Karpas-422 (cell line): ENCODE data around the gene PTPN12. TPM values are rescaled to one million over a fixed set of nuclear protein-coding genes. Genes with fewer than 3 reads are reported as not detected.

ENCODE experiments used
- DNase-seq: peaks from one replicate; pipeline ENCODE4 v3.0.0-alpha.2; 2015
- H2AFZ ChIP-seq: fragments of 200-600 bp; sonication (generic); 2 replicates; pipeline ENCODE4 v1.6.1; 2014; ENCODE audit warnings: antibody characterized with exemption, low read length, mixed read lengths
- H3K27ac ChIP-seq: fragments of 200-600 bp; sonication (generic); 2 replicates; pipeline ENCODE4 v1.5.1; 2014; ENCODE audit warnings: mild to moderate bottlenecking, low read length, moderate library complexity
- H3K27me3 ChIP-seq: fragments of 200-600 bp; sonication (generic); 2 replicates; pipeline ENCODE4 v1.6.1; 2014; ENCODE audit warnings: low read length, mixed read lengths
- H3K36me3 ChIP-seq: fragments of 200-600 bp; sonication (generic); 2 replicates; pipeline ENCODE4 v1.6.1; 2014; ENCODE audit warnings: low read length, mixed read lengths; ENCODE audit not compliant: insufficient read depth
- H3K4me1 ChIP-seq: fragments of 200-600 bp; sonication (generic); 2 replicates; pipeline ENCODE4 v1.6.1; 2014; ENCODE audit warnings: mild to moderate bottlenecking, low read length, mixed read lengths
- H3K4me2 ChIP-seq: fragments of 200-600 bp; sonication (generic); 2 replicates; pipeline ENCODE4 v1.6.1; 2014; ENCODE audit warnings: low read length, low read depth, mild to moderate bottlenecking; ENCODE audit not compliant: poor library complexity, severe bottlenecking
- H3K4me3 ChIP-seq: fragments of 200-600 bp; sonication (generic); 2 replicates; pipeline ENCODE4 v1.5.1; 2014; ENCODE audit warnings: mild to moderate bottlenecking, antibody characterized with exemption, low read length, mixed read lengths
- H3K79me2 ChIP-seq: fragments of 200-600 bp; sonication (generic); 2 replicates; pipeline ENCODE4 v1.6.1; 2014; ENCODE audit warnings: mild to moderate bottlenecking, low read length, mixed read lengths
- H3K9ac ChIP-seq: fragments of 200-600 bp; sonication (generic); 2 replicates; pipeline ENCODE4 v1.6.0; 2014; ENCODE audit warnings: low read length
- H3K9me2 ChIP-seq: fragments of 200-600 bp; sonication (generic), shearing (Covaris generic); replicated peaks from 2 replicates; pipeline ENCODE4 v1.6.0; 2014; ENCODE audit warnings: mild to moderate bottlenecking, low read length, moderate library complexity; ENCODE audit not compliant: insufficient read depth
- H3K9me3 ChIP-seq: fragments of 300-700, 200-600 bp; sonication (generic); 2 replicates; pipeline ENCODE4 v1.6.1; 2014; ENCODE audit warnings: low read length, mixed read lengths
- H4K20me1 ChIP-seq: fragments of 200-600 bp; sonication (generic); 2 replicates; pipeline ENCODE4 v1.6.1; 2014; ENCODE audit warnings: mild to moderate bottlenecking, antibody characterized with exemption, low read length, low read depth; ENCODE audit not compliant: insufficient read depth
- total RNA-seq: library from RNA; depleted of rRNA; stranded (reverse); fragments of >200 nt; shearing (Covaris generic); gene quantifications from 2 replicates; pipeline ENCODE4 v1.2.3, GENCODE V29; 2014; ENCODE audit warnings: low replicate concordance; rRNA removed

Gene PTPN12
- total RNA-seq, 1 experiment from 2014 or later: 17.1 TPM

GRCh38 chr7:77687100-77687746, 150.1 kb downstream of the PTPN12 start:
- no peak overlapping the region for H2AFZ ChIP-seq
- no peak overlapping the region for H3K9ac ChIP-seq
- no peaks in the 10 kb centered on the region for H3K27me3 ChIP-seq
- H3K27ac ChIP-seq: no peak overlapping the region
- H3K4me3 ChIP-seq: no peak overlapping the region
- no peaks in the 10 kb centered on the region for H3K9me2 ChIP-seq
- H3K4me1 ChIP-seq: peaks cover 6% of the 10 kb centered on the region; the same call in 1 of the 2 replicates
- no peaks in the 10 kb centered on the region for H3K9me3 ChIP-seq
- no peak overlapping the region for H3K4me2 ChIP-seq
- H4K20me1 ChIP-seq: no peaks in the 10 kb centered on the region
- H3K79me2 ChIP-seq: peaks cover 68% of the 10 kb centered on the region
- peaks cover 7% of the 10 kb centered on the region; the same call in 1 of the 2 replicates for H3K36me3 ChIP-seq
- DNase-seq: no peak

GRCh38 chr7:77687747-77688144, 150.7 kb downstream of the PTPN12 start:
- H3K4me3 ChIP-seq: no peak overlapping the region
- H3K9ac ChIP-seq: no peak overlapping the region
- no peak overlapping the region for H3K4me2 ChIP-seq
- no peaks in the 10 kb centered on the region for H3K9me3 ChIP-seq
- H4K20me1 ChIP-seq: no peaks in the 10 kb centered on the region
- no peak overlapping the region for H2AFZ ChIP-seq
- no peaks in the 10 kb centered on the region for H3K27me3 ChIP-seq
- peaks cover 70% of the 10 kb centered on the region for H3K79me2 ChIP-seq
- no peak overlapping the region for H3K27ac ChIP-seq
- peaks cover 6% of the 10 kb centered on the region; the same call in 1 of the 2 replicates for H3K4me1 ChIP-seq
- no peak for DNase-seq
- peaks cover 7% of the 10 kb centered on the region; the same call in 1 of the 2 replicates for H3K36me3 ChIP-seq
- H3K9me2 ChIP-seq: no peaks in the 10 kb centered on the region

Other genes starting within 250 kb of the PTPN12 start
- 1.3 and 7.1 TPM in 2 replicates for gene GSAP, start 120.9 kb upstream of the PTPN12 start, total RNA-seq
- 14.1 and 33.7 TPM in 2 replicates for gene RSBN1L, start 159.2 kb downstream of the PTPN12 start, total RNA-seq